Activated naive CD4-positive, alpha-beta T cell treated with anti-CD3 and anti-CD28 coated beads for 36 hours (primary cell): ENCODE measurements around the gene RPL3. TPM values are rescaled to one million over a fixed set of nuclear protein-coding genes. Genes with fewer than 3 reads are reported as not detected.

Experiments
- CTCF ChIA-PET: fragments of 350-600 bp; sonication (Branson Sonifier 250); formaldehyde crosslinking; loops from one replicate; lab custom pipeline; 2021; ENCODE audit warnings: antibody characterized with exemption; lab: Charles Lee
- DNase-seq: peaks from one replicate; pipeline ENCODE4 v3.0.0-alpha.2; 2020
- H3K27ac Mint-ChIP-seq: one replicate; pipeline ENCODE4 v1.8.0; 2021; ENCODE audit warnings: mild to moderate bottlenecking, mixed read lengths
- H3K27me3 Mint-ChIP-seq: one replicate; pipeline ENCODE4 v1.8.0; 2021; ENCODE audit warnings: low read depth, mixed read lengths
- H3K36me3 Mint-ChIP-seq: one replicate; pipeline ENCODE4 v1.8.0; 2021; ENCODE audit warnings: low read depth, mixed read lengths
- H3K4me1 Mint-ChIP-seq: one replicate; pipeline ENCODE4 v1.8.0; 2021; ENCODE audit warnings: low read depth, mixed read lengths
- H3K4me3 Mint-ChIP-seq: one replicate; pipeline ENCODE4 v1.8.0; 2021; ENCODE audit warnings: mild to moderate bottlenecking, moderate library complexity, mixed read lengths
- H3K9me3 Mint-ChIP-seq: one replicate; pipeline ENCODE4 v1.8.0; 2021; ENCODE audit warnings: mixed read lengths
- intact Hi-C: fragments of 100-400 bp; cut with micrococcal nuclease; formaldehyde crosslinking; loops from one replicate; pipeline ENCODE4 v1.15.1; 2023
- total RNA-seq, 2 experiments: library from RNA; stranded (reverse); gene quantifications; one replicate each; pipeline ENCODE4 v1.2.3, GENCODE V29; 2021

RPL3 gene
- total RNA-seq, 2 experiments from 2014 or later, result 3,434 to 3,511 TPM

DNA sequence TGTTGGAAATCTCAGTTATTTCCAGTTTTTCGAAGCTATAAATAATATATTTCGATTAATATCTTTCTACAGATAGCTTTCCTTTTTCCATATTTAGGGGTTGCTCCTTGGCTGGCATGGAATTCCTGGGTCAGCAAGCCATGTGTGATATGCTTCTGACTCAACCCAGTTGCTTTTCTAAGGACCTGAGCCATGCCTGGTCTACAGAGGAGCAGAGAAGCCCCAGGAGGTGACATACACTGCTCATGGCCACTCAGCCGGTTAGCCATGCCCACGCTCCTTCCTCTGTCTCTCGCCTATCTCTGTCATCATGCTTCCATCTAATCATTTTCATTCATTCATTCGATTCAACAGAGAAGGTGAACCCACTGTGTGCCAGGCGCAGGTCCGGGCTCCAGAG lies 51.4 kb downstream of the RPL3 start:
- no peak for DNase-seq
- Mint-ChIP-seq H3K4me3 (no peak overlapping the region), H3K9me3 (no peaks in the 10 kb centered on the region), H3K27me3 (no peaks in the 10 kb centered on the region), H3K27ac (peak overlapping the region; percentile 60), H3K36me3 (no peaks in the 10 kb centered on the region), H3K4me1 (peaks cover 12% of the 10 kb centered on the region)
- CTCF ChIA-PET, result interaction anchor here (1.0 kb wide), 1 partner anchor 97 kb away, joined by 4 read pairs; no protein-coding TSS in a partner anchor
- intact Hi-C loops, result loop anchor here (2.0 kb wide), 1 partner anchor 15 kb away; no protein-coding TSS in a partner anchor

DNA sequence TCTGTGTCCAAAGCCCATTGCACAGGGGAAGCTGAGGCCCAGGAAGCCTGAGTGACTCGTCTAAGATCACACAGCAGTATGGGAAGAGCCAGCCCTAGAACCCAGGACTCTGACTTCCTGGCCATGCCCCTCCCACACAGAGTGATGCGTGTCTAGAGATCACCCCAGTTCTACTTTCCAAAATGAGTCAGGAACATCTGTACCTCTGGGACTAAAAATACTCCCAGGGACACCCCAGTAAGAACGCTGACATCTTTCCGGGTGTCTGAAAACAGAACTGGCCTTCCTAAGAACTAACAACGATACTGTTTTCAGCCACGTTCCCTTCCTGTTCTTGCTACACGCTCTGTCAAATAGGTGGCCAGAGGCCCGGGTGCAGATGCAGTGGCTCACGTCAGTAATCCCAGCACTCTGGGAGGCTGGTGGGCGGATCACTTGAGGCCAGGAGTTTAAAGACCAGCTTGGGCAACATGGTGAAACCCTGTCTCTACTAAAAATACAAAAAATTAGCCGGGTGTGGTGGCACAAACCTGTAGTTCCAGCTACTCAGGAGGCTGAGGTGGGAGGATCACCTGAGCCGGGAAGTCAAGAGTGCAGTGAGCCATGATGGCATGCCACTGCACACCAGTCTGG lies 52.9 kb downstream of the RPL3 start:
- DNase-seq, result peak; percentile 75
- Mint-ChIP-seq H3K4me3 (no peak overlapping the region), H3K27ac (peak overlapping the region; percentile 66), H3K36me3 (no peaks in the 10 kb centered on the region), H3K9me3 (peaks cover 8% of the 10 kb centered on the region), H3K27me3 (no peaks in the 10 kb centered on the region), H3K4me1 (peaks cover 12% of the 10 kb centered on the region)
- intact Hi-C loops, result loop anchor here (2.0 kb wide), 1 partner anchor 14 kb away; no protein-coding TSS in a partner anchor
- CTCF ChIA-PET, result no interaction called here

DNA sequence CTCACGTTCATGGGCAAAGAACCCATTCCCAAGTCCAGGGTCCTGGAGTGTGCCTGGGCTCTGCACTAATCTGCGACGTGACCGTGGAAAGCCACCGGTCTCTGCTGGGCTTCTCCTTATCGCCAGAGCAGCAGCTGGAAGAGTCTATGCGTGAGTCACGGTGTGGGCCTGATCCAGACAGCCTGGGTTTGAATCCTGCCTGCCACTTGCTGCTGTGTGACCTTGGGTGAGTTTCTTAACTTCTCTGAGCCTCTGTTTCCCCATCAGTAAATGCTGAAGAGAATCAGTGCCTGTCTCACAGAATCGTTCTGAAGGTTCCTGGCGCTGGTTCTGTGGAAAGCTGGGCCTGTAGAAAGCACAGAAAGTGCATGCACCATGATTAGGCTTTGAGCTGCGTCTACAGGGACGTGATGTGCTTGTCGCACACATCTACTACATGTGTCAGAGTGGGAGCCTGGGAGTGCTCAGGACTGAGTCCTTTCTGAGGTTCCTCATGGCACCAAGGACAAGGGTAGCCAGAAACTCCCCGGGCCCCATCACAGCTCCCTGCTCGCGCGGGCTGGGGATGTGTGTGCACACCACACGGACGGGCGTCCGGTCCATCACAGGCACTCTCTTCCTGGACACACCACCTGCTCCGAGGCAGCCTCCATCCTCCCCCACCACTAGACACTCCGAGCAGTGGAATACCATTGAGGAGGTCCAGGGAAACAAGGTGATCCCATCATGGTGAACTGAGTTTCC lies 54.1 kb downstream of the RPL3 start:
- H3K27me3 Mint-ChIP-seq, result no peaks in the 10 kb centered on the region
- no peaks in the 10 kb centered on the region for H3K36me3 Mint-ChIP-seq
- no peak for DNase-seq
- CTCF ChIA-PET, result interaction anchor here (0.7 kb wide), 1 partner anchor 373 kb away, joined by 4 read pairs; no protein-coding TSS in a partner anchor
- intact Hi-C loops, result no loop called here
- H3K27ac Mint-ChIP-seq, result no peak overlapping the region
- H3K4me1 Mint-ChIP-seq, result peaks cover 12% of the 10 kb centered on the region
- H3K4me3 Mint-ChIP-seq, result no peak overlapping the region
- peaks cover 15% of the 10 kb centered on the region for H3K9me3 Mint-ChIP-seq

DNA sequence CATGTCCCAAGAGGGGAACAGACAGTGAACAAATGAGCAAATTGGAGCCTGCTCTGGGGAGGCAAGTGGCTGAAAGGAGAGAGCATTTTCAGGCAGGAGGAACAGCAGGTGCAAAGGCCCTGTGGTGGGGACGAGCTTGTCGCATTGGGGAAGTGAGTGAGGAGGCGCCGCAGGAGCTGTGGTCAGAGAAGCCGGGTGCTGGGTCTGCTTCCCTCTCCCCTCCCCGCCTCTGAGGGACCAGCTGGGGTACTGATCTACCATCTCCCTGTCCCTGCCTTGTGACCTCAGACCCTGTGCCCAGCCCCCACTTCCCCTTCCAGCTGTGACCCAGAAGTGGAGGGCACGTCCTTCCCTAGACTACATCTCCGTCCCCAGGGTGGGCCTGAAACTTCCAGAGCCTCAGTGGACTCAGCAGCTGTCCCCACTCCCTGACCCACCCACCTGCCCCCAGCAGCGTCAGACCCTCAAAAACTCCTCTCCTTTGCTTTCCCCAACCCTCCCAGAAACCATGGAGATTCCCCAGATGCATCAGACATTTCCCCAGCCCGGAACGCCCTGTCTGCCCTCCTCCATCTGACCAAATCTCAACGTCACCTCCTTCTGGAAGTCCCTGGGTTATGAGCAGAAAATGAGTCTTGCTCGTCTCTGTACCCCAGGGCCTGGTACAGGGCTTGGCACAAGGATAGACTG lies 54.9 kb downstream of the RPL3 start:
- Mint-ChIP-seq H3K36me3 (no peaks in the 10 kb centered on the region), H3K4me1 (peaks cover 12% of the 10 kb centered on the region), H3K27me3 (no peaks in the 10 kb centered on the region), H3K4me3 (no peak overlapping the region), H3K27ac (no peak overlapping the region), H3K9me3 (peaks cover 15% of the 10 kb centered on the region)
- CTCF ChIA-PET, result no interaction called here
- no peak for DNase-seq
- intact Hi-C loops, result no loop called here

DNA sequence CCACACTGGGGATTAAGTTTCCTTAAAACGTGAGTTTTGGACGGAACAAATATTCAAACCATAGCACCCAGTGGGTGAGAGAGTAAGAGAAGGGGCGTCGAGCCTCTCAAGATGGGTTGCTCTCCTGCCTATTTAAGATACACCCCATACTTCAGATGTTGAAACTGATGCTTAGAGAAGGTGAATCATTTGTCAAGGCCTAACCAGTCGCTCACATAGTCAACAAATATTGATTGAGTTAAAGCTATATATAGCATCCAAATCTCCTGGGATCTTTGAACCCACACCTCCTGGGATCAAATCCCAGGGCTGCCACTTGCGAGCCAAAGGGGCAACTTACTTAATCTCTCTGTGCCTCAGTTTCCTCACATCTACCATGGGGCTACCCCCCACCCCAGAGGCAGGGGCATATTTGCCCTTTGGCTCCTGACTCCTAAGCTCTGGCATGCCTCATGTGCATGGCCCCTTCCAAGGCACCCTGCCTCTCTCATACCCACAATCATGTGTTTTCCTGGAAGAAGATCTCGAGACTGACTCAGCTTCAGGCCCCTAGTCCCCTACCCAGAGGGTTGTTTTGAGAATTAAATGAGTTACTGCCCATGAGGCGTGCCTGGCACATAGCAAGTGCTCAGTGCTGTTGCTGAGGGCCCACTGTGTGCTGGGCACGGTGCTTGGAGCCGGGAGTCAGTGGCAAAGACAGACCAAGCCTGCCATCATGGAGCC lies 55.6 kb downstream of the RPL3 start:
- intact Hi-C loops, result no loop called here
- no peak overlapping the region for H3K4me3 Mint-ChIP-seq
- peaks cover 12% of the 10 kb centered on the region for H3K4me1 Mint-ChIP-seq
- DNase-seq, result no peak
- peaks cover 15% of the 10 kb centered on the region for H3K9me3 Mint-ChIP-seq
- no peaks in the 10 kb centered on the region for H3K36me3 Mint-ChIP-seq
- H3K27ac Mint-ChIP-seq, result no peak overlapping the region
- CTCF ChIA-PET, result no interaction called here
- H3K27me3 Mint-ChIP-seq, result no peaks in the 10 kb centered on the region

Other genes with a start within 250 kb of the RPL3 start
- 10 to 100 TPM; 23.1 to 24.1 TPM for gene APOBEC3G, start 242.3 kb downstream of the RPL3 start, total RNA-seq
- 10 to 100 TPM; 11.9 to 13.2 TPM for gene APOBEC3H, start 222.4 kb downstream of the RPL3 start, total RNA-seq
- 10 to 100 TPM; 20.8 to 24.1 TPM for gene CBX7, start 166.9 kb downstream of the RPL3 start, total RNA-seq
- gene PDGFB, start 74.6 kb downstream of the RPL3 start, total RNA-seq, result 1 to 10 TPM; 3.8 to 3.9 TPM
- under 1 TPM; 0.27 to 0.29 TPM for gene SYNGR1, start 30.4 kb upstream of the RPL3 start, total RNA-seq
- 10 to 100 TPM; 15.2 to 17.7 TPM for gene TAB1, start 80.2 kb upstream of the RPL3 start, total RNA-seq
- under 1 TPM; 0.40 to 0.62 TPM for gene MGAT3, start 137.4 kb upstream of the RPL3 start, total RNA-seq
- gene MIEF1, start 182.7 kb upstream of the RPL3 start, total RNA-seq, result 10 to 100 TPM; 33.3 to 35.1 TPM
- 100 to 1,000 TPM; 589 to 609 TPM for gene ATF4, start 200.9 kb upstream of the RPL3 start, total RNA-seq
- gene RPS19BP1, start 213.1 kb upstream of the RPL3 start, total RNA-seq, result 10 to 100 TPM; 52.0 to 56.2 TPM